HEK293 (cell line): ENCODE data around the gene CDC25C.
A peak's percentile ranks its signal among the peaks of the same experiment; 100 is the strongest.

ENCODE experiments used
- CTCF ChIA-PET: fragments of 350-600 bp; formaldehyde crosslinking; extraction: SDS; loops from one replicate; lab custom pipeline; 2021; ENCODE audit warnings: antibody characterized with exemption; lab: Yijun Ruan, JAX
- POLR2A ChIA-PET: fragments of 300-600 bp; formaldehyde crosslinking; extraction: SDS; loops from one replicate; lab custom pipeline; 2020; ENCODE audit warnings: antibody characterized with exemption, inconsistent platforms; lab: Yijun Ruan, JAX
- H3K27ac ChIP-seq: fragments of 200-500 bp; sonication (Bioruptor generic); 2 replicates; pipeline ENCODE4 v1.5.1; 2014; ENCODE audit warnings: low read depth, low read length, control low read depth, inconsistent platforms; ENCODE audit errors: extremely low read depth
- H3K36me3 ChIP-seq, 2 experiments: fragments of 200-500 bp in 1 of 2; sonication (Bioruptor generic) in 1 of 2; 1 replicate in 1 of 2; 2 replicates in 1 of 2; pipeline ENCODE4 v1.5.1; 2014 to 2017; ENCODE audit warnings: inconsistent platforms in 2 of 2, low read length in 2 of 2; ENCODE audit not compliant: control insufficient read depth in 2 of 2, insufficient read depth in 1 of 2
- H3K4me1 ChIP-seq: fragments of 200-500 bp; sonication (Bioruptor generic); 2 replicates; pipeline ENCODE4 v1.5.1; 2014; ENCODE audit warnings: mild to moderate bottlenecking, low read length, inconsistent platforms; ENCODE audit not compliant: control insufficient read depth, insufficient read depth
- H3K4me3 ChIP-seq: 2 replicates; pipeline ENCODE4 v1.5.1; 2011; ENCODE audit warnings: low read depth, mild to moderate bottlenecking, control low read depth, low read length, moderate library complexity
- H3K9me3 ChIP-seq: fragments of 200-500 bp; sonication (Bioruptor generic); 2 replicates; pipeline ENCODE4 v1.5.1; 2014; ENCODE audit warnings: low read depth, low read length, inconsistent platforms; ENCODE audit not compliant: control insufficient read depth, insufficient read depth
- WT1 ChIP-seq: fragments of 450-650 bp; formaldehyde crosslinking; IDR thresholded peaks from 2 replicates; pipeline ENCODE4 v1.5.1; 2016; ENCODE audit warnings: missing biosample characterization, missing genetic modification characterization
- ZFHX2 ChIP-seq: fragments of 450-650 bp; formaldehyde crosslinking; conservative IDR thresholded peaks from 2 replicates; pipeline ENCODE4 v1.5.1; 2016; ENCODE audit warnings: missing biosample characterization, missing genetic modification characterization
- ZNF157 ChIP-seq: fragments of 450-650 bp; formaldehyde crosslinking; IDR thresholded peaks from 2 replicates; pipeline ENCODE4 v1.5.1; 2016; ENCODE audit warnings: missing biosample characterization, missing genetic modification characterization
- ZNF169 ChIP-seq: fragments of 450-650 bp; formaldehyde crosslinking; IDR thresholded peaks from 2 replicates; pipeline ENCODE4 v1.5.1; 2016; ENCODE audit warnings: missing biosample characterization, missing genetic modification characterization
- ZNF239 ChIP-seq: fragments of 450-650 bp; formaldehyde crosslinking; IDR thresholded peaks from 2 replicates; pipeline ENCODE4 v1.5.1; 2016; ENCODE audit warnings: missing biosample characterization, missing genetic modification characterization
- ZNF391 ChIP-seq: fragments of 450-650 bp; formaldehyde crosslinking; IDR thresholded peaks from 2 replicates; pipeline ENCODE4 v1.5.1; 2016; ENCODE audit warnings: low read depth, missing biosample characterization, missing genetic modification characterization, borderline replicate concordance
- ZNF394 ChIP-seq: fragments of 450-650 bp; formaldehyde crosslinking; IDR thresholded peaks from 2 replicates; pipeline ENCODE4 v1.5.1; 2016; ENCODE audit warnings: missing biosample characterization, missing genetic modification characterization, mild to moderate bottlenecking, moderate library complexity, borderline replicate concordance
- ZNF621 ChIP-seq: fragments of 450-650 bp; formaldehyde crosslinking; IDR thresholded peaks from 2 replicates; pipeline ENCODE4 v1.5.1; 2017; ENCODE audit warnings: missing biosample characterization, missing genetic modification characterization
- ZNF777 ChIP-seq: fragments of 450-650 bp; formaldehyde crosslinking; IDR thresholded peaks from 2 replicates; pipeline ENCODE4 v1.5.1; 2017; ENCODE audit warnings: missing biosample characterization, missing genetic modification characterization, borderline replicate concordance
- ZNF830 ChIP-seq: fragments of 450-650 bp; IDR thresholded peaks from 2 replicates; pipeline ENCODE4 v1.5.0; 2018; ENCODE audit warnings: missing biosample characterization, missing genetic modification characterization, low read depth, mild to moderate bottlenecking, moderate library complexity
- ZSCAN16 ChIP-seq: fragments of 450-650 bp; formaldehyde crosslinking; IDR thresholded peaks from 2 replicates; pipeline ENCODE4 v1.5.1; 2016; ENCODE audit warnings: missing biosample characterization, missing genetic modification characterization
- TF ChIP-seq, protein P1 (sequence below): IDR thresholded peaks from 2 replicates; pipeline ENCODE4 v1.6.1; 2011; ENCODE audit warnings: mild to moderate bottlenecking, low read depth, low read length, borderline replicate concordance
- TF ChIP-seq, protein P2 (sequence below): fragments of 450-650 bp; formaldehyde crosslinking; IDR thresholded peaks from 2 replicates; pipeline ENCODE4 v1.5.1; 2017; ENCODE audit warnings: missing biosample characterization, missing genetic modification characterization
- TF ChIP-seq, protein P3 (sequence below): fragments of 450-650 bp; formaldehyde crosslinking; IDR thresholded peaks from 2 replicates; pipeline ENCODE4 v1.5.1; 2016; ENCODE audit warnings: missing biosample characterization, missing genetic modification characterization

The CDC25C gene

GRCh38 chr5:138349852-138350562, 18.4 kb upstream of the CDC25C start:
- H3K9me3 ChIP-seq = no peaks in the 10 kb centered on the region
- ChIA-PET CTCF (interaction anchor here (6.1 to 7.0 kb wide), 2 partner anchors 15 to 126 kb away, joined by 38 to 273 read pairs; partner anchors contain the start of genes CDC25C and FAM53C), POLR2A (interaction anchor here (0.5 to 1.6 kb wide), 4 partner anchors 10 to 1310 kb away, joined by 4 to 10 read pairs (median 8); partner anchors contain the start of genes CDC25C and FAM53C)
- H3K4me1 ChIP-seq = peaks cover 10% of the 10 kb centered on the region
- H3K36me3 ChIP-seq = peaks cover 16 to 53% of the 10 kb centered on the region in 2 experiments; a peak in 2 of 3 replicates
- H3K27ac ChIP-seq = no peak overlapping the region
- 0 out of 2 replicates have a peak, but pooled peaks have one; percentile 12 for TF ChIP-seq ZFHX2 (tag by site-specific recombination)
- TF ChIP-seq ZSCAN16 (tag by site-specific recombination) = no peak
- H3K4me3 ChIP-seq = no peak overlapping the region

DNA sequence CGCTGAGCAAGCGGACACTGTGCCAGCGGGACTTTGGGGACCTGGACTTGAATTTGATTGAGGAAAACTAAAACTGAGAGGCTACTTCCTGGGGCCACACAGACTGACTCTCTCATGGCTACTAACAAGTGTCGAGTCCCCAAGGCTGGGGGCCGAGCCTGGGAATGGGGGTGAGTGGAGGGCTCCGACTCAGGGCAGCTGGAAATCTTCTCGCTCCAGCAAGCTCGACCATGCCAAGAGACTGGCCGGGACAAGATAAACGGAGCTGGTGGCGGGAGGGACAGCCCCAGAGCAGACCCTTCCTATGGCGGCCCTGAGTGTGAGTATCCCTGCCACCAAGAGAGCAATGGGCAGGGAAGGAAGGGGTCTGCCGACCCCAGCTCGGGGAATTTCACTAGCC, 15.3 kb upstream of the CDC25C start:
- no peaks in the 10 kb centered on the region for H3K4me1 ChIP-seq
- H3K9me3 ChIP-seq = no peaks in the 10 kb centered on the region
- peaks cover 40 to 81% of the 10 kb centered on the region in 2 experiments for H3K36me3 ChIP-seq
- no peak for TF ChIP-seq ZNF391 (tag by site-specific recombination)
- no peak for TF ChIP-seq ZNF777
- no peak for TF ChIP-seq ZNF830 (tag by site-specific recombination)
- no peak for TF ChIP-seq WT1 (tag by site-specific recombination)
- TF ChIP-seq ZNF239 (tag by site-specific recombination) = no peak
- TF ChIP-seq, protein P1, sequence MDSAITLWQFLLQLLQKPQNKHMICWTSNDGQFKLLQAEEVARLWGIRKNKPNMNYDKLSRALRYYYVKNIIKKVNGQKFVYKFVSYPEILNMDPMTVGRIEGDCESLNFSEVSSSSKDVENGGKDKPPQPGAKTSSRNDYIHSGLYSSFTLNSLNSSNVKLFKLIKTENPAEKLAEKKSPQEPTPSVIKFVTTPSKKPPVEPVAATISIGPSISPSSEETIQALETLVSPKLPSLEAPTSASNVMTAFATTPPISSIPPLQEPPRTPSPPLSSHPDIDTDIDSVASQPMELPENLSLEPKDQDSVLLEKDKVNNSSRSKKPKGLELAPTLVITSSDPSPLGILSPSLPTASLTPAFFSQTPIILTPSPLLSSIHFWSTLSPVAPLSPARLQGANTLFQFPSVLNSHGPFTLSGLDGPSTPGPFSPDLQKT = no peak
- no peak for TF ChIP-seq ZNF621 (tag by site-specific recombination)
- TF ChIP-seq ZNF169 = no peak
- TF ChIP-seq, protein P2, sequence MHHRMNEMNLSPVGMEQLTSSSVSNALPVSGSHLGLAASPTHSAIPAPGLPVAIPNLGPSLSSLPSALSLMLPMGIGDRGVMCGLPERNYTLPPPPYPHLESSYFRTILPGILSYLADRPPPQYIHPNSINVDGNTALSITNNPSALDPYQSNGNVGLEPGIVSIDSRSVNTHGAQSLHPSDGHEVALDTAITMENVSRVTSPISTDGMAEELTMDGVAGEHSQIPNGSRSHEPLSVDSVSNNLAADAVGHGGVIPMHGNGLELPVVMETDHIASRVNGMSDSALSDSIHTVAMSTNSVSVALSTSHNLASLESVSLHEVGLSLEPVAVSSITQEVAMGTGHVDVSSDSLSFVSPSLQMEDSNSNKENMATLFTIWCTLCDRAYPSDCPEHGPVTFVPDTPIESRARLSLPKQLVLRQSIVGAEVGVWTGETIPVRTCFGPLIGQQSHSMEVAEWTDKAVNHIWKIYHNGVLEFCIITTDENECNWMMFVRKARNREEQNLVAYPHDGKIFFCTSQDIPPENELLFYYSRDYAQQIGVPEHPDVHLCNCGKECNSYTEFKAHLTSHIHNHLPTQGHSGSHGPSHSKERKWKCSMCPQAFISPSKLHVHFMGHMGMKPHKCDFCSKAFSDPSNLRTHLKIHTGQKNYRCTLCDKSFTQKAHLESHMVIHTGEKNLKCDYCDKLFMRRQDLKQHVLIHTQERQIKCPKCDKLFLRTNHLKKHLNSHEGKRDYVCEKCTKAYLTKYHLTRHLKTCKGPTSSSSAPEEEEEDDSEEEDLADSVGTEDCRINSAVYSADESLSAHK = no peak
- no peak for TF ChIP-seq ZNF394
- TF ChIP-seq, protein P3, sequence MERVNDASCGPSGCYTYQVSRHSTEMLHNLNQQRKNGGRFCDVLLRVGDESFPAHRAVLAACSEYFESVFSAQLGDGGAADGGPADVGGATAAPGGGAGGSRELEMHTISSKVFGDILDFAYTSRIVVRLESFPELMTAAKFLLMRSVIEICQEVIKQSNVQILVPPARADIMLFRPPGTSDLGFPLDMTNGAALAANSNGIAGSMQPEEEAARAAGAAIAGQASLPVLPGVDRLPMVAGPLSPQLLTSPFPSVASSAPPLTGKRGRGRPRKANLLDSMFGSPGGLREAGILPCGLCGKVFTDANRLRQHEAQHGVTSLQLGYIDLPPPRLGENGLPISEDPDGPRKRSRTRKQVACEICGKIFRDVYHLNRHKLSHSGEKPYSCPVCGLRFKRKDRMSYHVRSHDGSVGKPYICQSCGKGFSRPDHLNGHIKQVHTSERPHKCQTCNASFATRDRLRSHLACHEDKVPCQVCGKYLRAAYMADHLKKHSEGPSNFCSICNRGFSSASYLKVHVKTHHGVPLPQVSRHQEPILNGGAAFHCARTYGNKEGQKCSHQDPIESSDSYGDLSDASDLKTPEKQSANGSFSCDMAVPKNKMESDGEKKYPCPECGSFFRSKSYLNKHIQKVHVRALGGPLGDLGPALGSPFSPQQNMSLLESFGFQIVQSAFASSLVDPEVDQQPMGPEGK (tag by site-specific recombination) = no peak
- no peak for TF ChIP-seq ZNF157 (tag by site-specific recombination)
- TF ChIP-seq, all 188 proteins: peak for 0
- POLR2A ChIA-PET = interaction anchor here (1.4 to 1.8 kb wide), 2 partner anchors 8 to 15 kb away, joined by 4 to 12 read pairs; partner anchors contain the start of gene FAM53C
- Histone ChIP-seq H3K27ac (no peak overlapping the region), H3K4me3 (no peak overlapping the region)
- CTCF ChIA-PET = interaction anchor here (0.6 to 1.7 kb wide), 2 partner anchors 13 to 175 kb away, joined by 3 to 4 read pairs; no protein-coding TSS in a partner anchor
